Gastroesophageal sphincter (tissue), 3 donors: ENCODE measurements around the gene ZNF189.

Experiments
- CTCF ChIP-seq, 4 experiments: fragments of 200-600 bp in 2 of 4; fragments of 450-650 bp in 2 of 4; sonication (generic) in 1 of 4; IDR thresholded peaks; one replicate each; pipeline ENCODE4 v1.5.1; 2017 to 2019; ENCODE audit warnings: antibody characterized with exemption in 4 of 4, mild to moderate bottlenecking in 2 of 4, moderate library complexity in 2 of 4
- EP300 ChIP-seq: sonication (generic); formaldehyde crosslinking; IDR thresholded peaks from one replicate; pipeline ENCODE4 v1.6.1; 2017; ENCODE audit warnings: antibody characterized with exemption, mild to moderate bottlenecking
- POLR2A ChIP-seq, 2 donors: fragments of 450-650 bp; IDR thresholded peaks; one replicate each; pipeline ENCODE4 v1.6.1; 2017; ENCODE audit warnings: antibody characterized with exemption in 2 of 2, mild to moderate bottlenecking in 2 of 2, moderate library complexity in 1 of 2

- TF ChIP-seq POLR2A (IDR thresholded peaks at IDR 0.05) = no peak
- TF ChIP-seq CTCF (IDR thresholded peaks at IDR 0.05) = no peak
- TF ChIP-seq EP300 = no peak
These were observed 36.3 kb downstream of the ZNF189 start for GRCh38 chr9:101434998-101435397.
